Measurements from ENCODE around the gene DIPK1B. TPM values are rescaled to one million over a fixed set of nuclear protein-coding genes. Genes with fewer than 3 reads are reported as not detected.

The DIPK1B gene
- total RNA-seq, 1 donor from 2014 or later = not detected

DNA sequence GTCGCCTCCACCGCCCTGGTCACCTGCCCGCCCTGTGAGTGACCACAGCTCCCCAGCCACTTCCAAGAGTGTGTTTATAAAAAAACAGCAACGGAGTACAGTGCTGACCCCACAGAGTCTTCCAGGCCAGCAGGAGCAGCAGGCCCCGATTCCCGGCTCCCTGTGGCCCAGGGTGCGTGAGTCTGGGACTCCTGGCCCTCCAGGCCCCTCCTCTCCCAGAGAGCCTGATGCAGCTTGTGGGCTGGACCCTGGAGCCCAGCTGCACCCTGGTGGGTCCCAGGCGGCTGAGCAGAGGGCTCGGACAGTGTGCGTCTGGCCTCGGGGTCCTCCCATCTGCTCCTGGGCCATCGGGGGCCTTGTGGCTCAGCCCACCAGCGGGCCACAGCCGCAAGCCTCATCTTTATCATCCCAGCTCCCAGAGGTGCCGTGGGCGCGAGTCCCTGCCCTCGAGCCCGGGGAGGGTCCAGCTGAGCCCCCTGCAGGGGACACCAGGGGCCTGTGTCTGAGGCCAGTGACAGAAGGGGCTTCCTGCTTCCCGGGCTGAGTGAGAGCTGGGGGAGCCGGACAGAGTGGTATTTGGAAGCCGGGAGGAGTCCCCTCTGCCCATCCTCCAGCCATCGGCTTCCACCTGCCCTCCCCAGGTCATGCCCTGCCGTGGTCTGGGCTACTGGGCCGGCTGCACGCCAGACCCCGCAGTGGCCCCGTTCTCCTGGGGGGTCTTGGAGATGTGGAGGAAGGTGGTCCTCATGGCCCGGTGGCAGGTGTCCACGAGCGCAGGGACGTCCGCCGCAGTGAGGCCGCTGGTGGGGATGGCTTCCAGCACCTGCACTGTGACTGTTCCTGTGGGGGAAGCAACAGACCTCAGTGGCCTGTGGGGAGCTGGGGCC is 39.0 kb upstream of the DIPK1B start:
- TF ChIP-seq, protein P1, sequence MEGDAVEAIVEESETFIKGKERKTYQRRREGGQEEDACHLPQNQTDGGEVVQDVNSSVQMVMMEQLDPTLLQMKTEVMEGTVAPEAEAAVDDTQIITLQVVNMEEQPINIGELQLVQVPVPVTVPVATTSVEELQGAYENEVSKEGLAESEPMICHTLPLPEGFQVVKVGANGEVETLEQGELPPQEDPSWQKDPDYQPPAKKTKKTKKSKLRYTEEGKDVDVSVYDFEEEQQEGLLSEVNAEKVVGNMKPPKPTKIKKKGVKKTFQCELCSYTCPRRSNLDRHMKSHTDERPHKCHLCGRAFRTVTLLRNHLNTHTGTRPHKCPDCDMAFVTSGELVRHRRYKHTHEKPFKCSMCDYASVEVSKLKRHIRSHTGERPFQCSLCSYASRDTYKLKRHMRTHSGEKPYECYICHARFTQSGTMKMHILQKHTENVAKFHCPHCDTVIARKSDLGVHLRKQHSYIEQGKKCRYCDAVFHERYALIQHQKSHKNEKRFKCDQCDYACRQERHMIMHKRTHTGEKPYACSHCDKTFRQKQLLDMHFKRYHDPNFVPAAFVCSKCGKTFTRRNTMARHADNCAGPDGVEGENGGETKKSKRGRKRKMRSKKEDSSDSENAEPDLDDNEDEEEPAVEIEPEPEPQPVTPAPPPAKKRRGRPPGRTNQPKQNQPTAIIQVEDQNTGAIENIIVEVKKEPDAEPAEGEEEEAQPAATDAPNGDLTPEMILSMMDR (IDR thresholded peaks at IDR 0.05; ENCODE audit: insufficient read depth, low read length, severe bottlenecking) = no peak
- DNase-seq (ENCODE audit: low read depth) (no peak), FAIRE-seq (no peak)
- Histone ChIP-seq H3K27me3 (ENCODE audit: control insufficient read depth, insufficient read depth, low read length) (no peaks in the 10 kb centered on the region), H3K4me3 (ENCODE audit: low read depth, low read length) (no peak overlapping the region), H3K36me3 (ENCODE audit: control insufficient read depth, insufficient read depth, low read length) (peaks cover 8% of the 10 kb centered on the region)

GRCh38 chr9:136673975-136674785 is 38.2 kb upstream of the DIPK1B start:
- TF ChIP-seq, protein P1 (IDR thresholded peaks at IDR 0.05; ENCODE audit: insufficient read depth, low read length, severe bottlenecking) = no peak
- H3K36me3 ChIP-seq (ENCODE audit: control insufficient read depth, insufficient read depth, low read length) = peaks cover 8% of the 10 kb centered on the region
- FAIRE-seq = no peak
- DNase-seq (ENCODE audit: low read depth) = no peak
- H3K4me3 ChIP-seq (ENCODE audit: low read depth, low read length) = no peak overlapping the region
- no peaks in the 10 kb centered on the region for H3K27me3 ChIP-seq (ENCODE audit: control insufficient read depth, insufficient read depth, low read length)

- no peak for DNase-seq (ENCODE audit: low read depth)
- FAIRE-seq = no peak
- H3K36me3 ChIP-seq (ENCODE audit: control insufficient read depth, insufficient read depth, low read length) = peaks cover 9% of the 10 kb centered on the region
These were observed 37.5 kb upstream of the DIPK1B start for GRCh38 chr9:136674786-136675349.

GRCh38 chr9:136675477-136676296 is 36.7 kb upstream of the DIPK1B start:
- no peak overlapping the region for H3K4me3 ChIP-seq (ENCODE audit: low read depth, low read length)
- FAIRE-seq (no peak), DNase-seq (ENCODE audit: low read depth) (no peak)
- no peaks in the 10 kb centered on the region for H3K27me3 ChIP-seq (ENCODE audit: control insufficient read depth, insufficient read depth, low read length)
- peaks cover 9% of the 10 kb centered on the region for H3K36me3 ChIP-seq (ENCODE audit: control insufficient read depth, insufficient read depth, low read length)
- TF ChIP-seq, protein P1 (IDR thresholded peaks at IDR 0.05; ENCODE audit: insufficient read depth, low read length, severe bottlenecking) = no peak

More at GRCh38 chr9:136674786-136675349, 37.5 kb upstream of the DIPK1B start:
- TF ChIP-seq, protein P1 (IDR thresholded peaks at IDR 0.05; ENCODE audit: insufficient read depth, low read length, severe bottlenecking) = no peak
- Histone ChIP-seq H3K4me3 (ENCODE audit: low read depth, low read length) (no peak overlapping the region), H3K27me3 (ENCODE audit: control insufficient read depth, insufficient read depth, low read length) (no peaks in the 10 kb centered on the region)

DNA sequence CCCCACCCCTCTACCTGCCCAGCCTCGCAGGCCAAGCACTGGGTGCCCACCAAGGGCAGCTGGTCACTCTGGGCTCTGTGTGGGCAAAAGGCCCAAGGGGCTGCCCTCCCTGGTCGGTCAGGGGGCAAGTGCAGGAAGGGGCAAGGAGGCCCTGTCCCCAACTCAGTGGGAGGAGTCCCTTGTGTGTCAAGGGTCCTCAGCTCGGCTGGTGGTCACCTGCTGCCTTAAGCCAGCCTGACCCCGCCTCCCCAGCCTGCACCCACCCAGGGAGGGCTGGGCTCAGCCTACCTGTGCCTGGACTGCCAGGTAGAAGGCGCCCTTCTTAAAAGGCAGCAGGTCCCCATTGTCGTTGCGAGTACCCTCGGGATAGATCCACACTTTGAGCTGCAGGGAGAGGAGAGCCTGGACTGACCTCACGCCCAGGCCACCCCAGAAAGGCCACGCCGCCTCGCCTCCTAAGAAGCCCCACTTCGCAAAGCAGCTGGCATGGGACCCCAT is 36.0 kb upstream of the DIPK1B start:
- DNase-seq (ENCODE audit: low read depth) (no peak), FAIRE-seq (no peak)
- H3K27me3 ChIP-seq (ENCODE audit: control insufficient read depth, insufficient read depth, low read length) = no peaks in the 10 kb centered on the region
- peaks cover 9% of the 10 kb centered on the region for H3K36me3 ChIP-seq (ENCODE audit: control insufficient read depth, insufficient read depth, low read length)
- no peak overlapping the region for H3K4me3 ChIP-seq (ENCODE audit: low read depth, low read length)
- TF ChIP-seq, protein P1 (IDR thresholded peaks at IDR 0.05; ENCODE audit: insufficient read depth, low read length, severe bottlenecking) = no peak

All from bronchial epithelial cell (primary cell).